Myocyte (in vitro differentiated cells): Measurements from ENCODE around the gene SFXN5. TPM values are rescaled to one million over a fixed set of nuclear protein-coding genes. Genes with fewer than 3 reads are reported as not detected.
"Not testable (repeated sequence)": the region's sequence is repeated elsewhere in the genome, so short reads cannot be mapped to it uniquely, and the experiment has no call there.

Source experiments
- DNase-seq: peaks from one replicate; pipeline ENCODE4 v3.0.0-alpha.2; 2012; ENCODE audit warnings: low read depth
- total RNA-seq: library from RNA; depleted of rRNA; stranded (reverse); fragments of >200 nt; gene quantifications from 2 replicates; pipeline ENCODE4 v1.2.3, GENCODE V29; 2014

SFXN5 gene
- total RNA-seq, 1 donor from 2014 or later = 9.5 TPM

DNA sequence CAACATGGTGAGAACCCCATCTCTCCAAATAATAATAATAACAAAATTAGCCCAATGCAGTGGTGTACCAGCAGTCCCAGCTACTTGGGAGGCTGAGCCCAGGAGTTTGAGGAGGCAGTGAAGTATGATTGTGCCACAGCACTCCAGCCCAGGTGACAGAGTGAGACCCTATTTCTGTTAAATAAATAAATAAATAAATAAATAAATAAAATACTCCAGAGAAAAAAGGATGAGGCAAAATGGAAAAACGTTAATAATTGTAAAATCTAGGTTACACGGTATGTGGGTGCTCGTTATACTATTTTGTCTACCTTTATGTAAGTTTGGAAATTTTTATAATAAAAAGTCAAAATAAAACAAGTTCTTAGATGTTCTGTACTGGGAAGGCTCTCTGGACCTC, 162.8 kb downstream of the SFXN5 start:
- DNase-seq = no peak

GRCh38 chr2:72907369-72907768, 164.1 kb downstream of the SFXN5 start:
- DNase-seq = not testable (repeated sequence)

GRCh38 chr2:72901426-72901825, 170.1 kb downstream of the SFXN5 start:
- DNase-seq = no peak

DNA sequence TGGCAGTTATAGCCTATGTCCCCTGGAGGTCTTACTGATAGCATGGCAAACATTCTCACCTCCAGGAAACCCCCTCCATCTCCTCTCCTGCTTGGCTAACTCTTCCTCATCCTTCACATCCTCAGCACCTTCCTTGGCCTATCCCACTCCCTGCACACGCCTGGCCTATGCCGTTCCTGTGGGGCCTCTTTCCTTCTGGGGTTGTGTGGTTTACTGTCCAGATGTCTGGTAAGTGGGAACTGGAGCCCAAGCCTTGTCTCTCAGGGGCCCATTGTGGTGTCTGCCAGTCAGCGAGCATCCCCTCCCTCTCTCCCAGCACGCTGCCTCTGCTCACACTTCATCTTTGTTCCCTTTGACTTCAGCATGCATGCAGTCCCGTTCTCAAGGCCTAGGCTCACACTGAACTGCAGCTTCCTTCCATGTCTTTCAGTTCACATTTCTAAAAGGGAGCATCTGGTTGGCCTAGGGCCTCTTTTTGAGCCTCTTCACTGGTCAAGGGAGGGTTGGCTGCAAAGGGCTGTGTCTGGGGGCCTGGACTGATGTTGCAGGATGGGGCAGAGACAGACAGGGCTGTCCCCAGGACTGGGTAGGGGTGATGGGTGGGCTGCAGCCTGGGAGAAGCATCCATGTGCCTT, 171.2 kb downstream of the SFXN5 start:
- no peak for DNase-seq

DNA sequence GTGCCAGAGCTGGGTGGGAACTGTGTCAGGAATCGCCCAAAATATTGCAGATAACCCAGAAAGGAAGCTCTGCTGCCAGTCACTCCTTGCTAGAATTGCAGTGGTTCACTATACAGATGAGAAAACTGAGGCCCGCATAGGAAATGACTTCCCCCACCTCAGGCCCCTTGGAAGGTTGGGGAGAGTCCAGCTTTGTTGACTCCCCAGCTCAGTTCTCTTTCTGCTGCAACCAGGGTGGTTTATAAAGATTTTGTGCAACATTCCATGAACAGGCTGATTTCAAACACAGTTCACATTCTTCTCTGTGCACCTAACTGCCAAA, 173.0 kb downstream of the SFXN5 start:
- no peak for DNase-seq

GRCh38 chr2:72897785-72898584, 173.5 kb downstream of the SFXN5 start:
- no peak for DNase-seq

- DNase-seq = no peak
Measured at GRCh38 chr2:72896446-72896845, 175.1 kb downstream of the SFXN5 start.

GRCh38 chr2:72895759-72896281, 175.7 kb downstream of the SFXN5 start:
- DNase-seq = no peak

DNA sequence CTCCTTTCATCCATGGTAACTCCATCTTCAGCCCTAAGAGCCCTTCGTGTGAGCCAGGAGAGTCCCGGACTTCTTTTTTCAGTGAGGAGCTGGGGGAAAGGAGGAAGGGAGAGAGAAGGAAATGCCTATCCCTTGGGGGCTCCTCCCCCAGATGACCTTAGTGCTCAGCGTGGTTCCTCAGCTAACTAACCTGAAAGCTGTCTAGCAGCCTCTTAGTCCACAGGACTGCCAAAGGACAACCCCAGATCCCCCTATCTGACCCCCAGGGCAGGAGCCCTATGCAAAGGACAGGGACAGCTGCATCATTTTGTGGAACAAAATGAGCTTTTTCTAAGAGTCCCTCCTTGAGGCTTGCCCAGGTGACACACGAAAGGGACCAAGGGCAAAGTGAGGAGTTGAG, 176.4 kb downstream of the SFXN5 start:
- no peak for DNase-seq

GRCh38 chr2:72894514-72894913, 177.0 kb downstream of the SFXN5 start:
- no peak for DNase-seq

DNA sequence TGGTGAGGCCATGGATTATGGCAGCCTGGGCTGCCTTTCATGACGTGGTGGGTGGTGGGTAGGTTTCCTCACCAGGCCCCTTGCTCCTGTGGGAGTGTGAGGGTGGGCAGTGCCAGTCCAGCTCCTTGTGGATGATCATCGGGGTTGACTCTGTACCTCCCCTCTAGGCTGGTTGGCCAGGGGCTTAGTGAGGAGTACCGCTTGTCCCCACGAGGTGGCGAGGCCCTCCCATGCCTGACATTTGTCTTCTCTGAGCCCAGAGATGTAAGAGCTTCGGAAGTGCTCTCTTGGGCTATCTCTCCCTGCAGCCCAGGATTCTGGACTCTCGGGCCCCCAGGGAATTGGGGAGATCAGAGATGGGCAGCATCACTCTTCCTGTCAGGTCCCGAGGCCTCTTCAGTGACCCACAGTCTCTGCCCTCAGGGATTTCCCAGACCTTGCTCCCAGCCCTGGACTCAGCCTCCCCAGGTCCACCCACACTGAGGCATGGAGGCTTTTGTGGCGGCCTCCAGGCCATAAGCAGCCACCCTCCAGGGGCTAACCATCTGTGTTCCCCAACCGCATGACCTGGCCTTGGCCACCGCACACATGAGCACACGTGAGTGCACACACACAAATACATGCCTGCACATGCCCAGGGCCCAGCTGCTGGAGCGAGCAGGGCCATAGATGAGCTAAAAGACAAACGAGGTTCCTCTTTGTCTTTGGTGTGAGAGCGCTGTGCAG, 177.8 kb downstream of the SFXN5 start:
- peak; percentile 70 for DNase-seq

GRCh38 chr2:72892506-72893173, 178.9 kb downstream of the SFXN5 start:
- DNase-seq = peak; percentile 76

Other genes starting within 250 kb of the SFXN5 start
- 15.4 and 17.7 TPM in 2 replicates for gene EXOC6B, start 245.7 kb downstream of the SFXN5 start, total RNA-seq
- gene SPR, start 184.3 kb downstream of the SFXN5 start, total RNA-seq = 26.4 and 27.0 TPM in 2 replicates
- not detected in 2 replicates for gene EMX1, start 154.2 kb downstream of the SFXN5 start, total RNA-seq
- gene RAB11FIP5, start 41.2 kb upstream of the SFXN5 start, total RNA-seq = 87.2 and 111 TPM in 2 replicates
- gene NOTO, start 130.9 kb upstream of the SFXN5 start, total RNA-seq = not detected in 2 replicates
- gene SMYD5, start 142.5 kb upstream of the SFXN5 start, total RNA-seq = 18.9 and 20.0 TPM in 2 replicates
- gene PRADC1, start 161.5 kb upstream of the SFXN5 start, total RNA-seq = 101 and 102 TPM in 2 replicates
- 425 and 436 TPM in 2 replicates for gene CCT7, start 162.6 kb upstream of the SFXN5 start, total RNA-seq
- gene FBXO41, start 212.8 kb upstream of the SFXN5 start, total RNA-seq = 2.6 and 7.3 TPM in 2 replicates
- not detected in 2 replicates for gene EGR4, start 221.8 kb upstream of the SFXN5 start, total RNA-seq